K562 (cell line): ENCODE results near the gene GPR15. TPM values are rescaled to one million over a fixed set of nuclear protein-coding genes. Genes with fewer than 3 reads are reported as not detected.
A peak's percentile ranks its signal among the peaks of the same experiment; 100 is the strongest.

Experiments
- ATAC-seq: fragments of 200-7000 bp; cut with Tn5 transposase; 3 replicates; pipeline ENCODE4 v1.9.1; 2020; ENCODE audit warnings: moderate library complexity
- BruUV-seq: library from RNA; stranded (reverse); fragments of 400-500 nt; replicated peaks from 2 replicates; lab custom pipeline; 2021; lab: Mats Ljungman, UMichigan
- CTCF ChIA-PET: fragments of 300-600 bp; formaldehyde crosslinking; extraction: SDS; loops from one replicate; lab custom pipeline; 2021; ENCODE audit warnings: low intra/inter-chr PET ratio; lab: Yijun Ruan, JAX
- POLR2A ChIA-PET: fragments of 300-600, 350-650 bp; sonication (Branson Sonifier 250); formaldehyde crosslinking; extraction: SDS; loops from one replicate; lab custom pipeline; 2021; ENCODE audit warnings: antibody characterized with exemption, inconsistent platforms; lab: Yijun Ruan, JAX
- DNase-seq, 4 experiments: peaks; one replicate each; pipeline versions ENCODE4 v3.0.0 to v3.0.0-alpha.2; 2011 to 2018; ENCODE audit warnings: low spot score in 3 of 4, mixed read lengths in 3 of 4; ENCODE audit errors: extremely low read depth in 1 of 4
- FAIRE-seq: peaks from 2 replicates; lab custom pipeline; 2011; peaks lifted over from hg19 to GRCh38; lab: Jason Lieb, UNC
- H2AFZ ChIP-seq: 2 replicates; pipeline ENCODE4 v1.6.0; 2011; ENCODE audit warnings: low read depth, low read length, control low read depth, inconsistent platforms
- H3K27ac ChIP-seq: fragments of 200-600 bp; 3 replicates; pipeline ENCODE4 v1.8.0; 2011; ENCODE audit warnings: low read depth, mild to moderate bottlenecking, control low read depth, inconsistent platforms, low read length, moderate library complexity, mixed read lengths; ENCODE audit errors: extremely low read depth
- H3K27me3 ChIP-seq, 2 experiments: fragments of 300-600 bp in 1 of 2; 2 replicates in 1 of 2; 3 replicates in 1 of 2; pipeline versions ENCODE4 v1.6.0 to v1.8.0; 2011; ENCODE audit warnings: inconsistent platforms in 2 of 2, low read length in 2 of 2, mild to moderate bottlenecking in 1 of 2, mixed read lengths in 1 of 2, moderate library complexity in 1 of 2; ENCODE audit not compliant: control insufficient read depth in 2 of 2, insufficient read depth in 2 of 2
- H3K36me3 ChIP-seq: fragments of 300-600 bp; 3 replicates; pipeline ENCODE4 v1.8.0; 2011; ENCODE audit warnings: mild to moderate bottlenecking, low read length, inconsistent platforms; ENCODE audit not compliant: control insufficient read depth, insufficient read depth
- H3K4me1 ChIP-seq, 2 experiments: fragments of 200-600 bp in 1 of 2; replicated peaks in 1 of 2; 2 replicates in 1 of 2; 3 replicates in 1 of 2; pipeline versions ENCODE4 v1.5.1 to v1.8.0; 2011; ENCODE audit warnings: inconsistent platforms in 2 of 2, low read length in 2 of 2, mild to moderate bottlenecking in 1 of 2, mixed read lengths in 1 of 2, moderate library complexity in 1 of 2; ENCODE audit not compliant: control insufficient read depth in 2 of 2, insufficient read depth in 2 of 2
- H3K4me2 ChIP-seq: 2 replicates; pipeline ENCODE4 v1.6.1; 2011; ENCODE audit warnings: low read length, control low read depth, inconsistent platforms, mixed read lengths; ENCODE audit not compliant: insufficient read depth
- H3K4me3 ChIP-seq: fragments of 200-600 bp; sonication (generic), shearing (Covaris generic); 2 replicates; pipeline ENCODE4 v1.5.1; 2016; ENCODE audit warnings: control low read depth, inconsistent platforms
- H3K79me2 ChIP-seq: fragments of 200-600 bp; 3 replicates; pipeline ENCODE4 v1.8.0; 2011; ENCODE audit warnings: low read length, inconsistent platforms; ENCODE audit not compliant: control insufficient read depth, insufficient read depth
- H3K9ac ChIP-seq, 2 experiments: 2 replicates each; pipeline versions ENCODE4 v1.6.0 to v1.6.1; 2011; ENCODE audit warnings: low read depth in 2 of 2, low read length in 2 of 2, control low read depth in 1 of 2, inconsistent platforms in 1 of 2, mild to moderate bottlenecking in 1 of 2, mixed read lengths in 1 of 2; ENCODE audit not compliant: insufficient read depth in 1 of 2
- H3K9me1 ChIP-seq: one replicate; pipeline ENCODE4 v1.6.0; 2011; ENCODE audit warnings: inconsistent platforms, mild to moderate bottlenecking, low read length, moderate library complexity; ENCODE audit not compliant: control insufficient read depth, insufficient read depth
- H3K9me3 ChIP-seq: replicated peaks from 2 replicates; pipeline ENCODE4 v1.5.1; 2011; ENCODE audit warnings: low read depth, low read length, inconsistent platforms; ENCODE audit not compliant: control insufficient read depth, insufficient read depth
- H4K20me1 ChIP-seq: replicated peaks from 2 replicates; pipeline ENCODE4 v1.6.1; 2011; ENCODE audit warnings: low read length, inconsistent platforms, mixed read lengths; ENCODE audit not compliant: control insufficient read depth, insufficient read depth
- FOXK2 ChIP-seq, 2 experiments: fragments of 450-650 bp; IDR thresholded peaks in 1 of 2; conservative IDR thresholded peaks in 1 of 2; 2 replicates each; pipeline ENCODE4 v1.6.1; 2016; ENCODE audit warnings: low read depth in 2 of 2, mild to moderate bottlenecking in 1 of 2
- SMARCA5 ChIP-seq: fragments of 450-650 bp; IDR thresholded peaks from 2 replicates; pipeline ENCODE4 v1.6.1; 2016
- SMC3 ChIP-seq: conservative IDR thresholded peaks from 2 replicates; pipeline ENCODE4 v1.6.1; 2011; ENCODE audit warnings: low read depth, low read length, improper control_type of control experiment; ENCODE audit not compliant: insufficient read depth
- ZBTB8A ChIP-seq: fragments of 450-650 bp; IDR thresholded peaks from 2 replicates; pipeline ENCODE4 v1.6.1; 2018; ENCODE audit warnings: mild to moderate bottlenecking, moderate library complexity; ENCODE audit not compliant: partially characterized antibody
- WGBS: fragments of 100-300 bp; shearing (Covaris generic); methylation state at CpG from one replicate; pipeline ENCODE4 v1.1.6; 2016; ENCODE audit warnings: low coverage, mixed read lengths; ENCODE audit not compliant: insufficient coverage; ENCODE audit errors: missing lambda C conversion rate; 5-methylcytosine and 5-hydroxymethylcytosine counted together
- in situ Hi-C: fragments of 300-500 bp; cut with MboI; formaldehyde crosslinking; loops from 4 replicates; pipeline ENCODE4 v1.15.0; 2018; ENCODE audit warnings: inconsistent platforms, mixed read lengths
- intact Hi-C: fragments of 100-400 bp; cut with micrococcal nuclease; formaldehyde crosslinking; loops from 2 replicates; pipeline ENCODE4 v1.14.2; 2022
- polyA plus RNA-seq, 8 experiments: library from polyadenylated mRNA; depleted of rRNA in 4 of 8; stranded (reverse) in 5 of 8; unstranded in 3 of 8; fragments of >200 nt; fragmentation: Nextera tagmentation in 2 of 8; fragmentation: Illumina TruSeq in 1 of 8; extraction: Ambion mirVana in 2 of 8; extraction: Trizol in 1 of 8; gene quantifications; 2 replicates each; pipeline versions ENCODE4 v1.2.1 to v1.2.3, GENCODE V29; 2011 to 2014; ENCODE audit warnings: inconsistent platforms in 1 of 8, missing spikeins in 1 of 8
- total RNA-seq, 7 experiments: library from RNA; depleted of rRNA in 6 of 7; stranded (reverse); fragments of >200 nt in 6 of 7; fragmentation: Illumina TruSeq in 2 of 7; extraction: Trizol in 2 of 7; gene quantifications; 2 replicates each; pipeline versions ENCODE4 v1.2.1 to v1.2.3, GENCODE V29; 2011 to 2021; ENCODE audit warnings: low replicate concordance in 1 of 7
- TF ChIP-seq, protein P1 (sequence below), 2 experiments: IDR thresholded peaks in 1 of 2; conservative IDR thresholded peaks in 1 of 2; 2 replicates each; pipeline ENCODE4 v1.6.1; 2016; ENCODE audit warnings: low read depth in 2 of 2, mild to moderate bottlenecking in 1 of 2, missing compliant biosample characterization in 1 of 2, missing genetic modification characterization in 1 of 2, moderate library complexity in 1 of 2

The GPR15 gene
- total and polyA plus RNA-seq, 9 of the 15 experiments (the other 6 are each of a cell fraction or from before 2014, with no cell fraction given), result 0.13 TPM; not detected in 8

- H3K27me3 ChIP-seq, result no peaks in the 10 kb centered on the region
- no peak overlapping the region for H2AFZ ChIP-seq
- POLR2A ChIA-PET, result no interaction called here
These were observed 1.1 kb upstream of the GPR15 start for GRCh38 chr3:98530676-98531075.

GRCh38 chr3:98532275-98532637 is 478 bp downstream of the GPR15 start:
- no peaks in the 10 kb centered on the region for H3K9me1 ChIP-seq
- H3K79me2 ChIP-seq, result no peaks in the 10 kb centered on the region
- DNase-seq, result no peak
- H3K9me3 ChIP-seq, result no peaks in the 10 kb centered on the region
- CTCF ChIA-PET, result no interaction called here
- no TSS peak for BruUV-seq
- POLR2A ChIA-PET, result interaction anchor here (0.6 to 1.1 kb wide), 3 partner anchors 9 to 1244 kb away, joined by 3 read pairs; partner anchors contain the start of gene CLDND1
- intact Hi-C loops (no loop called here), in situ Hi-C loops (no loop called here)
- H4K20me1 ChIP-seq, result no peaks in the 10 kb centered on the region
- ATAC-seq, result peak; percentile 72
- peaks cover 6 to 9% of the 10 kb centered on the region in 2 experiments; a peak in 3 of 5 replicates for H3K4me1 ChIP-seq
- H3K27me3 ChIP-seq, result no peaks in the 10 kb centered on the region
- peak overlapping the region in 1 of 2 experiments; percentile 12; a peak in 1 of 4 replicates for H3K9ac ChIP-seq
- H3K4me3 ChIP-seq, result no peak overlapping the region
- 10% methylated on average over 5 of the region's 5 CpGs for WGBS
- H2AFZ ChIP-seq, result peak overlapping the region; percentile 70
- H3K36me3 ChIP-seq, result no peaks in the 10 kb centered on the region
- H3K27ac ChIP-seq, result no peak overlapping the region
- peak; percentile 23 for FAIRE-seq
- no peak for TF ChIP-seq ZBTB8A
- TF ChIP-seq, protein P1, sequence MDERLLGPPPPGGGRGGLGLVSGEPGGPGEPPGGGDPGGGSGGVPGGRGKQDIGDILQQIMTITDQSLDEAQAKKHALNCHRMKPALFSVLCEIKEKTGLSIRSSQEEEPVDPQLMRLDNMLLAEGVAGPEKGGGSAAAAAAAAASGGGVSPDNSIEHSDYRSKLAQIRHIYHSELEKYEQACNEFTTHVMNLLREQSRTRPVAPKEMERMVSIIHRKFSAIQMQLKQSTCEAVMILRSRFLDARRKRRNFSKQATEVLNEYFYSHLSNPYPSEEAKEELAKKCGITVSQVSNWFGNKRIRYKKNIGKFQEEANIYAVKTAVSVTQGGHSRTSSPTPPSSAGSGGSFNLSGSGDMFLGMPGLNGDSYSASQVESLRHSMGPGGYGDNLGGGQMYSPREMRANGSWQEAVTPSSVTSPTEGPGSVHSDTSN (CRISPR knock-in tag; IDR thresholded peaks at IDR 0.05; ENCODE audit: low read depth), result no peak
- TF ChIP-seq, protein P1 (tag; conservative IDR thresholded peaks at IDR 0.05; ENCODE audit: low read depth), result 0 out of 2 replicates have a peak, but pooled peaks have one; percentile 32
- H3K4me2 ChIP-seq, result peak overlapping the region; percentile 52

More at GRCh38 chr3:98530676-98531075, 1.1 kb upstream of the GPR15 start:
- ATAC-seq (no peak), FAIRE-seq (no peak), DNase-seq (no peak)
- Histone ChIP-seq H3K9ac (no peak overlapping the region), H3K36me3 (no peaks in the 10 kb centered on the region), H4K20me1 (no peaks in the 10 kb centered on the region), H3K4me1 (peaks cover 6 to 9% of the 10 kb centered on the region in 2 experiments; a peak in 3 of 5 replicates), H3K4me3 (no peak overlapping the region), H3K9me3 (no peaks in the 10 kb centered on the region), H3K4me2 (no peak overlapping the region), H3K9me1 (no peaks in the 10 kb centered on the region), H3K79me2 (no peaks in the 10 kb centered on the region), H3K27ac (no peak overlapping the region)
- in situ Hi-C loops, result no loop called here
- CTCF ChIA-PET, result no interaction called here
- no TSS peak for BruUV-seq
- WGBS, result 56% methylated on average over 2 of the region's 2 CpGs
- intact Hi-C loops, result no loop called here
- TF ChIP-seq SMC3, result no peak
- TF ChIP-seq FOXK2 (conservative IDR thresholded peaks at IDR 0.05 in 1 of 2, IDR thresholded peaks at IDR 0.05 in 1 of 2; ENCODE audit: low read depth in 2 of 2), result no peak
- no peak for TF ChIP-seq SMARCA5
